Large intestine (tissue), 3 donors: Measurements from ENCODE around the gene GRWD1. TPM values are rescaled to one million over a fixed set of nuclear protein-coding genes. Genes with fewer than 3 reads are reported as not detected.

Experiments used
- DNase-seq, 2 donors: peaks; one replicate each; pipeline versions ENCODE4 v3.0.0 to v3.0.0-alpha.2; 2013
- H3K27ac ChIP-seq: one replicate; pipeline ENCODE4 v1.5.1; 2013; ENCODE audit warnings: low read length
- H3K27me3 ChIP-seq: 2 replicates; pipeline ENCODE4 v1.6.1; 2013; ENCODE audit warnings: low read length; ENCODE audit not compliant: control insufficient read depth, insufficient read depth
- H3K36me3 ChIP-seq: 2 replicates; pipeline ENCODE4 v1.6.1; 2013; ENCODE audit warnings: low read length; ENCODE audit not compliant: control insufficient read depth, insufficient read depth
- H3K4me1 ChIP-seq: one replicate; pipeline ENCODE4 v1.6.1; 2013; ENCODE audit warnings: low read length; ENCODE audit not compliant: control insufficient read depth, insufficient read depth
- H3K4me3 ChIP-seq: one replicate; pipeline ENCODE4 v1.5.1; 2013; ENCODE audit warnings: low read length
- H3K9me3 ChIP-seq: one replicate; pipeline ENCODE4 v1.6.1; 2013; ENCODE audit warnings: mild to moderate bottlenecking, low read depth, low read length, moderate library complexity; ENCODE audit not compliant: control insufficient read depth
- WGBS: methylation state at CpG from one replicate; pipeline ENCODE4 v1.1.5; 2013; ENCODE audit warnings: low lambda C conversion rate; ENCODE audit not compliant: insufficient coverage; 5-methylcytosine and 5-hydroxymethylcytosine counted together
- polyA plus RNA-seq: library from polyadenylated mRNA; unstranded; fragments of 120-200 nt; gene quantifications from one replicate; pipeline ENCODE4 v1.2.1, GENCODE V29; 2013

GRWD1 gene
- polyA plus RNA-seq, 1 donor, result 19.3 TPM

DNA sequence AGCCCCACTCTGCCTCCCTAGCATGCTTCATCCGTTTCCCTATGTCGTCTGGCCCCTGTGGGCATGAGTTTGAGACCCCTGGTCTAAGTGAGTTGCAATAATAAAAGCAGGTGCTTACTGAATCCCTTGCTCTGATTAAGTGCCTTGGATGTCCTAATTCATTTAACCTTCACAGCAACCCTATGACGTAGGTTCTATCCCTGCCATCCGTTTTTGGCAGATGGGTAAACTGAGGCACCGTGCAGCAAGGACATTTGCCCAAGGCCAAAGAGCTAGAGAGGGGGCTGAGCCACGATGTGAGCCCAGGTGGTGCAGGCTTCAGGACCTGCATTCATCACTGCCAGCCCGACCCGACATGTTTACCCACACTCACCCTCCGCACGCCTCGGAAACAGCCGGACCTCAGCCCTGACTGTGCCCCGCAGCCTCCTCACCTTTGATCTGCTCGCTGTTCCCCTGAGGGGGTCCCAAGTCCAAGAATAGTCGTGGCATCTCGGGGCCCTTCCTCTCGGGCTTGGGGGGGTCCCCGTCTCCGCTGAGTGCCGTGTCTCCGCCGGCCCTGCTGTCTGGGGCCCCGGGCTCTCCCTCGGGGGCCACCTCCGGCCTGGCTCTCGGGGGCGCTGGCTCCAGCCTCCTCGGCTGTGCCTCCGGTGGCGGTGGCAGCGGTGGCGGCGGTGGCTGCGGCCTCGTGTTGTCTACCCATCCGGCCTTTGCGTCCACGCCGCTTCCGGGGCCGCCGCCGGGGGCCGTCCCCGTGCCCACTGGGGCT, 51.4 kb downstream of the GRWD1 start:
- Histone ChIP-seq H3K36me3 (no peaks in the 10 kb centered on the region), H3K27me3 (peaks cover 27% of the 10 kb centered on the region), H3K9me3 (no peaks in the 10 kb centered on the region), H3K4me3 (peak overlapping the region; percentile 22), H3K4me1 (peaks cover 41% of the 10 kb centered on the region), H3K27ac (no peak overlapping the region)
- no CpG with 5 or more reads among the region's 45 CpGs for whole genome bisulfite sequencing
- peak in 1 of 2 donors; percentile 57 for DNase-seq

- Histone ChIP-seq H3K27ac (no peak overlapping the region), H3K27me3 (peaks cover 27% of the 10 kb centered on the region), H3K4me1 (peaks cover 44% of the 10 kb centered on the region), H3K9me3 (no peaks in the 10 kb centered on the region), H3K36me3 (no peaks in the 10 kb centered on the region), H3K4me3 (peak overlapping the region; percentile 22)
- no CpG with 5 or more reads among the region's 46 CpGs for WGBS
- peak in 1 of 2 donors; percentile 28 for DNase-seq
Measured at GRCh38 chr19:48497728-48498594, 52.2 kb downstream of the GRWD1 start.

DNA sequence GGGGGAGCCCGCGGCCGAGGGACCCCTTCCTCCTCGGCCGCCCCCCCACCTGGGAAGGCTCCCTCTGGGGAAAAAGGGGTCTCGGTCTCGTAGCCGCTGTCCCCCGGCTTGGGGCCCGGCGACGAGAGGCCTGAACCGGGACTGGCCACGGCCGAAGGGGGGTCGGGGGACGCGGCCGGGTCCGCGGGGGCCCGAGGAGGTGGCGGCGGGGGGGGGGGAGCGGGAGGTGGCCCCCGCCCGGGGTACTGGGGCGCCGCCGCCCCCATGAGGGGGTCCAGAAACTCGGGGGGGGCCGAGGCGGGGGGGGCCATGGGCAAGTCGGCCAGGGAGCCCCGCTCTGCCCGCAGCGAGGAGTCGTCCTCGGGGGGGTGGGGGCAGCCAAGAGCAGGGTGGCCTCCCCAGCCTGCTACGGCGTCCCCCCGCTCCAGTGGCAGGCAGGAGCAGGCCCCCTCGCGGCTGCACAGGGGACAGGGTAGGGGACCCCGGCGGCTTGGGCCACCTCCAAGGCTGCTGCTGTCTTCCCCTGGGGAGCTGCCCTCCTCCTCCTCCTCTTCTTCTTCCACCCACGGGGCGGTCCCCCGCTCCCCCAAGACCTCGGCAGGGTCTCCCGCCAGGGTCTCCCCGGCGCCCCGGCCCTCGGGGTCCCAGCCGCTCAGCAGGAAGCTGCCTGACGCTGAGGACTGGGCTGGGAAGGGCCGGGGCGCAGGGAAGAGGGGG, 53.0 kb downstream of the GRWD1 start:
- DNase-seq, result peak in 1 of 2 donors; percentile 16
- no peaks in the 10 kb centered on the region for H3K9me3 ChIP-seq
- H3K36me3 ChIP-seq, result no peaks in the 10 kb centered on the region
- H3K27ac ChIP-seq, result no peak overlapping the region
- peaks cover 27% of the 10 kb centered on the region for H3K27me3 ChIP-seq
- peaks cover 44% of the 10 kb centered on the region for H3K4me1 ChIP-seq
- no CpG with 5 or more reads among the region's 59 CpGs for WGBS
- H3K4me3 ChIP-seq, result peak overlapping the region; percentile 6

GRCh38 chr19:48499316-48500090, 53.7 kb downstream of the GRWD1 start:
- Histone ChIP-seq H3K9me3 (no peaks in the 10 kb centered on the region), H3K4me1 (peaks cover 40% of the 10 kb centered on the region), H3K36me3 (no peaks in the 10 kb centered on the region), H3K27ac (no peak overlapping the region), H3K4me3 (no peak overlapping the region), H3K27me3 (peaks cover 27% of the 10 kb centered on the region)
- DNase-seq, result peak in 1 of 2 donors; percentile 6
- no CpG with 5 or more reads among the region's 44 CpGs for WGBS

DNA sequence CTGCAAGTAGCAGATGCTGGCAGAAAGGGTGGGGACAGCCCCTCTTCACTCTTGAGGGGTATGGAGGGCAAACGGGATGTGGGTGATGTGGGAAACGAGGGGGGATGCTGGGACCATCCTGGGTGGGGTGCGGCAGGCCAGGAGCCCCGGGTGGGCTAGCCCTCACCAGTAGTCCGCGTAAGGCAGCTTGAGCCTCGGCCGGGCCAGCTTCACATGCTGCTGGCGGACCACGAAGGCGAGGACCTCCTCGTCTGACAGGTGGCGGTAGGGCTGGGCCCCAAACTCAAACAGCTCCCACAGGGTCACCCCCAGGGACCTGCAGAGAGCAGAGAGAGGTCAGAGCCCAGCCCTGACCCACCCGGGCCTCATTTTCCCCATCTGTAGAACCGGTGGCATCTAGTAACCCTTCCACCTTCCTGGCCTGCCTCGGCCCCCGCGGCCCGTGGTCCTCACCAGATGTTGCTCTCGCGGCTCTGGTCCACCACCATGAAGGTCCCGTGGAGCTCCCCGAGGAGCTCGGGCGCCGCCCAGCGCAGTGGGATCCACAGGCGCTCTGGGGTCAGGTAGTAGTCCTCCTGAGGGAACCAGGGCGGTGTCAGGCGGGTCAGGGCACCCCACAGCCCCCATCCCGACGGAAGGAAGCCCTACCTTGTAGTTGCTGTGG, 55.2 kb downstream of the GRWD1 start:
- H3K27ac ChIP-seq, result peak overlapping the region; percentile 90
- H3K27me3 ChIP-seq, result peaks cover 27% of the 10 kb centered on the region
- H3K9me3 ChIP-seq, result no peaks in the 10 kb centered on the region
- no CpG with 5 or more reads among the region's 32 CpGs for WGBS
- H3K36me3 ChIP-seq, result no peaks in the 10 kb centered on the region
- H3K4me1 ChIP-seq, result peaks cover 29% of the 10 kb centered on the region
- no peak for DNase-seq
- H3K4me3 ChIP-seq, result peak overlapping the region; percentile 57

GRCh38 chr19:48501494-48502349, 55.9 kb downstream of the GRWD1 start:
- DNase-seq, result peak; percentile 98 to 99
- peak overlapping the region; percentile 57 for H3K4me3 ChIP-seq
- no peaks in the 10 kb centered on the region for H3K36me3 ChIP-seq
- H3K9me3 ChIP-seq, result no peaks in the 10 kb centered on the region
- 0% methylated on average over 1 of the region's 20 CpGs for WGBS
- peaks cover 28% of the 10 kb centered on the region for H3K4me1 ChIP-seq
- peak overlapping the region; percentile 90 for H3K27ac ChIP-seq
- peaks cover 27% of the 10 kb centered on the region for H3K27me3 ChIP-seq

DNA sequence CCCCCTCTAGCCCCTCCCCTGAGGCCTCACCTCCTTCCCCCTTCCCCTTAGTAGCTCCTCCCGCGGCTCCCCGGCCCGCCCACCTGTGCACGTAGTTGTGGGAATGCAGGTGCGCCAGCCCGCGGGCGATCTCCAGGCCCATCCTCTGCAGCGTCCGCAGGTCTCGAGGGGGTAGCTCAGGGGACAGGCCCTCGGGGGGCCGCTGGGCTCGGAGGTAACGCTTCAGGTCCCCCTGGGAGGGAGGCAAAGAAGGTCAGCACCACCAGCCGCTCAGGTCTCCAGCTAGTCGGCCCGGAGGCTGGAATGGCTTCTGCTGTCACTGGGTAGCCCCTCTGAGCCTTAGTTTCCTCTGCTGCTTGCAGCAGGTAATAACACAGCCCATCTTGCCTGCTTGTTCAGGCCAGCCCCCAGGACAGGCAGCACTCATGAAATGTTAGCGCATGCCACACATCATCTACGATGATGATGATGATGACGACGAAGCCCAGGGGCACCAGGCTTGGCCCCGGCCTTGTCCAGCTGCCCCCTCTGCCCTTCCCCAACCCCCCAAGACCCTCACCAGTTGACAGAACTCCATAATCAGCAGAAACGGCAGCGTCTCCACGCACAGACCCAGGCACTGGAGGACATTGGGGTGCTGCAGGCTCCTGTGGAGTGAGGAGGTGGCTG, 56.7 kb downstream of the GRWD1 start:
- Histone ChIP-seq H3K4me3 (peak overlapping the region; percentile 55), H3K4me1 (peaks cover 22% of the 10 kb centered on the region), H3K36me3 (no peaks in the 10 kb centered on the region), H3K27ac (peak overlapping the region; percentile 64), H3K9me3 (no peaks in the 10 kb centered on the region), H3K27me3 (peaks cover 24% of the 10 kb centered on the region)
- no peak for DNase-seq
- WGBS, result no CpG with 5 or more reads among the region's 27 CpGs

DNA sequence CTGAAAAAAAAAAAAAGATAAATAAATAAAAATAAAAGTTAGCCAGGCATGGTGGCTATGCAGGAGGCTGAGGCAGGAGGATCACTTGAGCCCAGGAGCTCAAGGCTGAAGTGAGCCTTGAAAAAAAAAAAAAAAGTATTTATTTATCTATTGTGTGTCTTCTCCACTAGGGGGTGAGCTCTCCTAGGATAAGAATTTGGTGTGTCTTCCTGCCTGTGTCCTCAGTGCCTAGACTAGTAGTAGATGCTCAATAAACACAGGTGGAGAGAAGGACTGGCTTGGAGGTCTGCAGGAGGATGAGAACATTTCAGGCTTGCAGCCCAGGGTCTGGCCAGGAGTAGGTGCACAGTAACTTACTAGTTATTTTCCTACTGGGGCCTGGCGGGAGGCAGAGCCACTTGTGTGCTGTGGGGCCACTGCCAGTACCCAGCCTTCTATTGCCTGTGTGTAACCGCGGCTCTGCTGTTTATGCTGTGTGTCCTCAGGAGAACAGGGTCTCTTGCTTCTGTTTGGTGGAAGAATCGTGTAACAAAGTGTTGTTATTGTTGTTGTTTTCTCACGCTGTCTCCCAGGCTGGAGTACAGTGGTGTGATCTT, 60.5 kb downstream of the GRWD1 start:
- no peaks in the 10 kb centered on the region for H3K9me3 ChIP-seq
- peaks cover 7% of the 10 kb centered on the region for H3K4me1 ChIP-seq
- no peaks in the 10 kb centered on the region for H3K36me3 ChIP-seq
- peaks cover 23% of the 10 kb centered on the region for H3K27me3 ChIP-seq
- no peak overlapping the region for H3K4me3 ChIP-seq
- H3K27ac ChIP-seq, result no peak overlapping the region
- WGBS, result no CpG with 5 or more reads among the region's 5 CpGs
- no peak for DNase-seq
